GOT3 (cell line): ENCODE results near the gene XYLT1.
"Not testable (repeated sequence)": the region's sequence is repeated elsewhere in the genome, so short reads cannot be mapped to it uniquely, and the experiment has no call there.

ENCODE experiments used
- DNase-seq: peaks from one replicate; lab custom pipeline; 2025; ENCODE audit warnings: mixed read lengths; lab: John Stamatoyannopoulos, UW

The XYLT1 gene

DNA sequence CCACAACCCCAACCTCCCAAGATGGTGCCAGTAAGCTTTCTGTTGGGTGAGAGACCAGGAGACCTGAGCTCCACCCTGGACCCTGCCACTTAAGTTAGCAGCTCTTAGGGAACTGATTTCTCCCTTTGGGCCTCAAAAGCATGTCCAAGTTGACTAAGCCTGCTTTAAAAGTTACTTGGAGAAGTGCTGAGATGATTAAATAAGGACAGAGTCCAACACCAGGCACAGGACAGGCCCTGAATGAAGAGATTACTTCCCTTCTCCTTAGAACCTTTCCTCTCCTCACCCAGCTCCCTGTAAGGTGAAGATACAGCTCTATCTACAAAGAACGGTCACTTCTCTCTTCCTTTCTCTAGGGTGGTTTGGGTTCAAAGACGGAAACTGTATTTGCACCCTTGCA is 162.6 kb downstream of the XYLT1 start:
- DNase-seq: no peak

- DNase-seq: no peak
These were observed 163.3 kb downstream of the XYLT1 start for GRCh38 chr16:17307504-17307903.

- no peak for DNase-seq
These were observed 164.0 kb downstream of the XYLT1 start for GRCh38 chr16:17306745-17307144.

GRCh38 chr16:17306211-17306610 is 164.5 kb downstream of the XYLT1 start:
- DNase-seq: not testable (repeated sequence)

- DNase-seq: no peak
These were observed 165.1 kb downstream of the XYLT1 start for GRCh38 chr16:17305694-17306093.

- DNase-seq: no peak
These were observed 166.2 kb downstream of the XYLT1 start for GRCh38 chr16:17304491-17305119.

DNA sequence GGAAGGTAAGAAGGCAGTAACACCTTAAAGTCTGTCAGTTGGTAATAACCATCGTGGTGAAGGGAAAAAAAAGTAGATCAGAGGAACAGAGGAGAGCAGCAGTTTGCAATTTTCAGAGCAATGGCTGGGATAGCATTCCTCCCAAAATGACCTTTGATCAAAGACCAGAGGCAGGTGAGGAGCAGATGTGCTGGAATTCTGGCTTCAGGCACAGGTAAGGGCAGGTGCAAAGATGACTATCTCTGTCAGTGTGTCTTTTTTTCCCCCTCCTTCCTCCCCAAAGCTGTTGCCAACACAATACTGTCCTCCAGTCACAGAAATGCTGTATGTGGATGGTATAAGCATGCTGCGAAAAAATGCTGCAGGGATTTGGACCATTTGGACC is 166.7 kb downstream of the XYLT1 start:
- no peak for DNase-seq

DNA sequence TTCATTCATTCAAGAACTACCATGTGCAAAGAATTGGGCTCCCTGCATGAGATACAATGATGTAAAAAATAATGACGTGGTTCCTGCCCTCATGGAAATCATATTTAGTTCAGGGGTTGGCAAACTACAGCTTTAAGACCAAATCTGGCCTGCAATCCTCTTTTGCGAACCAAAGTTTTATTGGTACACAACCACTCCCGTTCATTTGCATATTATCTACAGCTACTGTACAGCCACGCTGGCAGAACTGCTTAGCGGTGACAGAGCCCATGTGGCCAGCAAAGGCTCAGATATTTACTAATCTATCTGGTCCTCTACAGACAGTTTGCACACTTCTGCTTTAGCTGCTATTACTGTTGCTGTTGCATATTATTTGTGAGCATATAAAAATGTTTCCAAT is 167.7 kb downstream of the XYLT1 start:
- DNase-seq: no peak

GRCh38 chr16:17302620-17303019 is 168.1 kb downstream of the XYLT1 start:
- DNase-seq: no peak

GRCh38 chr16:17302214-17302613 is 168.5 kb downstream of the XYLT1 start:
- no peak for DNase-seq

DNA sequence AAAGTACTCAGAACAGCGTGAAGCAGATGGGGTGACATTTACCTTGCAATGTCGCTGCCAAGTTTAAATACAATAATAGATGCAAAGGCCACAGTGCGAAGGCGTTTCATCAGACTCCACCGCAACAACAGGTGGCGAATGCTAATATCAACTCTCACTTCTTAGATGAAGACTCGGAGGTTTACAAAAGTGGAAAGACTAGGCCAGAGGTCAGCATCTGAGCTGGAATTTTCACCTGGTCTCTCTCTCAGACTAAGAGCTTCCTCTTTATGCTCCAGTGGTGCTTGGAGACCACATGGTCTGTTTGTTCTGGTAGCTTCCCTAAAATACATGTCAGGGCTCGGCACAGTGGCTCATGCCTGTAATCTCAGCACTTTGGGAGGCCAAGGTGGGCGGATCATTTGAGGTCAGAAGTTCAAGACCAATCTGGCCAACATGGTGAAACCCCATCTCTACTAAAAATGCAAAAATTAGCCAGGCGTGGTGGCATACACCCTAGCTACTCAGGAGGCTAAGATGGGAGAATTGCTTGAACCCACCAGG is 169.1 kb downstream of the XYLT1 start:
- no peak for DNase-seq

DNA sequence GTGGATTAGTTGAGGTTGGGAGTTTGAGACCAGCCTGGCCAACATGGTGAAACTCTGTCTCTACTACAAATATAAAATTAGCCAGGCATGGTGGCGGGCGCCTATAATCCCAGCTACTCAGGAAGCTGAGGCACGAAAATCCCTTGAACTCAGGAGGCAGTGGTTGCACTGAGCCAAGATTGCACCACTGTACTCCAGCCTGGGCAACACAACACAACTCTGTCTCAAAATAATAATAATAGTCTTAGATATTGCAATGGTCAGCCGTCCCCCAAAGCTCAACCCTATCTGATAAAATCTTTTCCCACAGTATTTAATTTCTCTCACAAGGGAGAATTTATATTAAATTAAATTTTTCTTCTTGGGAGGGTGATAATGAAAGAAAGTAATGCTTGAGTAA is 169.6 kb downstream of the XYLT1 start:
- DNase-seq: no peak

DNA sequence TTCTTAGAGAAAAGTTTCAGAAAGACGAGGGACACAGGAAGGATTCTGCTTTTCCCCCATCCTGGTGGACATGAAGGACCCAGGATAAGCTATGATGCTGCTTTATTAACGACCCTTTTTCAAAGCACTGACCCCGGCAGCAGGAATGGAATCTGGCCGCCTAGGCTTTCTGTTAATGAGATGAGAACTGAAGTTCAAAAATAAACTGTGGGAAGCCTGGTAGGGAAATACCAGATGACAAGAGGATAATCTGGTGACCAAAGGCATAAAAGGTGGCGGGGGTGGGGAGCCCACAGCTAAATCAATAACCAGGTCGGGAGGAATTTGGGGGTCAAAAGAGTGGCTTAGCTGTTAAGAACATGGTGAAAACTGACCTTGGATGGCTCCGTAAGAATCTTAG is 171.0 kb downstream of the XYLT1 start:
- no peak for DNase-seq

DNA sequence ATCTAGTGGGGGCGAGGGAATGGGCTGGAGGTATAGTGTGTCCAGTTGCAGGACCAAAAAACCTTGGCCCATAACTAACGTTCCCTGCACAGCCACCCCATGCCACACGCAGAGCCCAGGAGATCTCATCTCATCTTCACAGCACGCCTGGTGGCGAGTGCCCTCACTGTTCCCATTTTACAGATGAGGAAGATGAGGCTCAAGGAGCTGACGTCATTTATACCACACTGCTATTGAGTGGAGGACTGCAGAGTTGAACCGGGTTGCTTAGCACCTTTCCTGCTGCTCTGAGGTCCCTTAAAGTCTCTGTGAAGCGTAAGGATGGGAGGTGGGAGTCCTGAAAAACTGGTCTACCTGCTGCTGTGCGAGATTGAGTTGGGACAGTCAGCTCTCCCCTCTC is 172.5 kb downstream of the XYLT1 start:
- DNase-seq: no peak

GRCh38 chr16:17296431-17296830 is 174.3 kb downstream of the XYLT1 start:
- DNase-seq: no peak

GRCh38 chr16:17295948-17296347 is 174.8 kb downstream of the XYLT1 start:
- no peak for DNase-seq

DNA sequence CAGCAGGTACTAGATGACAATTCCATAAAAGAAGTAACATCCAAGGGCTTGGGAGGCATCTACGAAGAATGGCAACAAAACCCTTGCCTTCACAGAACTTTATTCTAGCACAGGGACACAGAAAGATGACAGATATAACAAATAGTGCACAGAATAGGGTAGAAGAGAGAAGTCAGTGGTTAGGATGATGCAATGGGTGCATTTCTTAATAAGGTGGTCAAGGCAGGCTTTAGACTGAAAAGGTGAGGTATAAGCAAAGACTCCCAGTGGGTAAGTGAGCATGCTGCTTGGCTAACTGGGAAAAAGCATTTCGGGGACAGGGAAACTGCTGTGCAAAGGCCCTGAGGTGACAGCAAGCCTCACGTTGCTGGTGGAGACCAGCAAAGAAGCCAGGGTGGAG is 175.9 kb downstream of the XYLT1 start:
- no peak for DNase-seq

DNA sequence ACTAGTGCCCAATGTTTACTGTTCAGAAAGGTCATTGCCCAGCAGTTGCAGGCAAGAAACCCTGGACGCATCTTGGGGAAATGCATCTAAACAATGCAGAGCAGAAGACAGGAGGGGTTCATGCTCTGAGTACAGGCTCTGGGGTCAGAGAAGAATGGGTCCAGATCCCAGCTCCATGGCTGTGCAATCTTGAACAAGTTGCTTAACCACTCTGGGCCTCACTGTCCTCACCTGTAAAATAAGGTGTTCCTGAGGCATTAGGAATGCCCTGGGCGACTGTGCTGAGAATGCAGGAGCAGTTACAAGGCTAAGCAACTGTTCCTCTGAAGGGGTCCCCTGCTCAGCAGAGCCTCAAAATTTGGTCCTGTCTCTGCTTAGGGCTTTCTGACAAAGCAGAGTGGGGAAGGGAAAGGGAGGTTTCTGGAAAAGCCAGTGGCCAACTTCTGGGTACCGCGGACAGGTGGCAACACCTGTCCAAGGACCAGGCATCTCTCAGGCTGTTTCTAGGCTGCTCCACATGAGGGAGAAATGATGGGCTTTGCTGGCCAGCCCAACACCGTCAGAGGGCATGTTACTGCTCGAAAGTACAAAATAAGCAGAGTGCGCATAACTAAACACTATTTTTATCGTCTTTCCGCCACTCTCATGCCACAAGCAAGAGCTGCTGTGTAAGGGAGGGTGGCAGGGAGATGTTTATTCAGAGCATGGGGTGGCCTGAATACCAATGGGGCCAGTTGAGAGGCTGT is 176.8 kb downstream of the XYLT1 start:
- DNase-seq: no peak

- no peak for DNase-seq
These were observed 179.5 kb downstream of the XYLT1 start for GRCh38 chr16:17291289-17291688.

- no peak for DNase-seq
These were observed 180.8 kb downstream of the XYLT1 start for GRCh38 chr16:17289674-17290635.

DNA sequence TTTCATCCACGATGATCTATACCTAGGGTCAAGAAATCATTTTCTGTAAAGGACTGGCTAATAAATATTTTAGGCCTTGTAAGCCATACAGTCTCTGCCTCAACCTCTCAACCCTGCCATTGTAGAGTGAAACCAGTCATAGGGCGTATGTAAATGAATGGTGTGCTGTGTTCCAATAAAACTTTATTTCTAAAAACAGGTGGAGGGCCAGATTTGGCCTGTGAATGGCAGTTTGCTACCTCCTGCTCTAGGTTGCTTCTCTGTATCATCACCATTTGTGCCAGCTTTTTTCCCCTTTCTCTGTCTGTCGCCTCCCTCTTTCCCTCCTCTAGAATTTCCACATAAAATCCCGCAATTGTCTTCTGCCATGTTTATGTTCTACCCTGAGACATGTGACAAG is 181.7 kb downstream of the XYLT1 start:
- DNase-seq: no peak

DNA sequence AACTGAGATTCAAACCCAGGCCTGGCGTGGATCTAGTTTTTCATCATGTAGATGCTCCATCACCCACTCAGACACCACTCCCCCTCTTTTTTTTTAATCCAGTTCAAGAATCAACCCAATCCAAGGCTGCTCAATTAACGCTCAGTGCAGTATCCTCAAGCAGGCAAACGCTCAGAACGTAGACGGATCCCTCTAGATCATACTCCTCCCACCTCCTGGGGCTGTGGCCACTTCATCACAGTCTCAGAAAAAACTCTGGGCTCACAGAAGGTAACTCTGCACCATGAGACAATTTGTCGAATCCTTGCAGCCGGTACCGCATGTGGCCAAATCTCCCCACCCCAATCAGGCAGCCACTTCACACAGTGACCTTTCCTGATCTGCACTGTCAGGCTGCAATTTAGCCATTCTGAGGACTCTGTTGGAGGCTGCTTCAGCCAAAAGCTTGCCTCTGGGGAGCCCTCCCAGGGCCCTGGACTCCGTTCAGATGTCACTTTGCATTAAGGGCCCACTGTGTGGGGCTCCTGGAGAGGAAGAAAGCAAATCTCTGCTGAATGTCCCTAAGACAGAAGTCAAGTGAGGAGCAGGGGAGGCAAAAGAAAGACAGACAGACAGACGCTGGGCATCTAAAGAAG is 183.5 kb downstream of the XYLT1 start:
- no peak for DNase-seq
